Measurements from ENCODE around the gene PWP1. TPM values are rescaled to one million over a fixed set of nuclear protein-coding genes. Genes with fewer than 3 reads are reported as not detected.

The PWP1 gene
- total and polyA plus RNA-seq, 10 of the 15 experiments (the other 5 are each of a cell fraction or from before 2014, with no cell fraction given), result 42.4 to 283 (median 84.6) TPM

DNA sequence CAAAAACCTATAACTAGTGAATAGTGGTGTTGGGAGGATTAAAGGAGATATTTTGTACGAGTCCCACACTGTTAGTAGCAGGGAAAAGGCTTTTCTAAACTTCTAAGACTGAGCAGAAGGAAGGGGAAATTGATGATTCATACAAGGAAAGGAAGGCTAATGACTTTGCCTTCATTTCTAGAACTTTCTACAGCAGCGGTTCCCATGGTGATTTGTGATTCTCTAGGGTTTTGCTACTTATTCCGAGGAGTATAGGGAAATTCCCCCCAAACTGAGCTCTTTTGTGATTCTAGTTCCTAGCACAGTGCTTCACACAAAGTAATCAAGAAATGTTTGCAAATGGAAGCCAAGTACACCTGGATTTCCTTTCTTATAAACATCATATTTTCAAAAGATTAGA lies 23.8 kb upstream of the PWP1 start:
- in situ Hi-C loops (cut with MboI) (no loop called here), intact Hi-C loops (cut with micrococcal nuclease; ENCODE audit: unreplicated experiment) (no loop called here)
- 14% methylated on average over 3 of the region's 3 CpGs for WGBS (ENCODE audit: insufficient coverage, insufficient replicate concordance, low lambda C conversion rate, missing lambda C conversion rate)
- Histone ChIP-seq H3K9ac (ENCODE audit: control insufficient read depth, insufficient read depth, low read length) (no peak overlapping the region), H3K27ac (ENCODE audit: control insufficient read depth, insufficient read depth) (no peak overlapping the region), H3K4me3 (no peak overlapping the region), H4K20me1 (ENCODE audit: control insufficient read depth, insufficient read depth) (no peaks in the 10 kb centered on the region), H3K4me1 (ENCODE audit: control insufficient read depth, insufficient read depth, low read length) (peaks cover 3% of the 10 kb centered on the region; the same call in 1 of the 2 replicates), H3K27me3 (replicated peaks in 1 of 2; ENCODE audit: control insufficient read depth in 2 of 2, insufficient read depth in 2 of 2, low read length in 1 of 2) (no peaks in the 10 kb centered on the region; a peak in 1 of 4 replicates), H3K36me3 (ENCODE audit: control insufficient read depth in 2 of 2, insufficient read depth in 2 of 2, low read length in 1 of 2) (no peaks in the 10 kb centered on the region), H3K79me2 (ENCODE audit: control insufficient read depth, insufficient read depth, low read length) (no peaks in the 10 kb centered on the region), H3K4me2 (ENCODE audit: control insufficient read depth, insufficient read depth) (peak overlapping the region; percentile 22; the same call in 1 of the 2 replicates), H3K9me3 (replicated peaks; ENCODE audit: control insufficient read depth, insufficient read depth, low read length) (no peaks in the 10 kb centered on the region), H2AFZ (ENCODE audit: control insufficient read depth, low read depth, low read length) (no peak overlapping the region)
- BruUV-seq (replicated peaks), result no TSS peak
- ChIA-PET RAD21 (ENCODE audit: unreplicated experiment) (no interaction called here), POLR2A (no interaction called here), SMC1A (ENCODE audit: uncharacterized antibody, unreplicated experiment) (interaction anchor here (1.4 kb wide), 1 partner anchor 17 kb away, joined by 3 read pairs; no protein-coding TSS in a partner anchor), CTCF (interaction anchor here (1.0 to 1.8 kb wide), 3 partner anchors 9 to 14 kb away, joined by 3 to 6 read pairs (median 4); no protein-coding TSS in a partner anchor)
- ATAC-seq (peak; percentile 82), DNase-seq (ENCODE audit: low read depth, low spot score) (peak; percentile 42), FAIRE-seq (no peak)
- TF ChIP-seq, protein P1, sequence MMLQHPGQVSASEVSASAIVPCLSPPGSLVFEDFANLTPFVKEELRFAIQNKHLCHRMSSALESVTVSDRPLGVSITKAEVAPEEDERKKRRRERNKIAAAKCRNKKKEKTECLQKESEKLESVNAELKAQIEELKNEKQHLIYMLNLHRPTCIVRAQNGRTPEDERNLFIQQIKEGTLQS (IDR thresholded peaks at IDR 0.05; ENCODE audit: borderline replicate concordance, extremely low read depth, low read depth, low read length), result no peak
- no peak for TF ChIP-seq EGR1 (IDR thresholded peaks at IDR 0.05; ENCODE audit: borderline replicate concordance in 1 of 2, low read depth in 2 of 2, low read length in 2 of 2)
- TF ChIP-seq SUPT20H (IDR thresholded peaks at IDR 0.05; ENCODE audit: borderline replicate concordance, control insufficient read depth, low read depth, low read length), result no peak
- TF ChIP-seq, protein P2, sequence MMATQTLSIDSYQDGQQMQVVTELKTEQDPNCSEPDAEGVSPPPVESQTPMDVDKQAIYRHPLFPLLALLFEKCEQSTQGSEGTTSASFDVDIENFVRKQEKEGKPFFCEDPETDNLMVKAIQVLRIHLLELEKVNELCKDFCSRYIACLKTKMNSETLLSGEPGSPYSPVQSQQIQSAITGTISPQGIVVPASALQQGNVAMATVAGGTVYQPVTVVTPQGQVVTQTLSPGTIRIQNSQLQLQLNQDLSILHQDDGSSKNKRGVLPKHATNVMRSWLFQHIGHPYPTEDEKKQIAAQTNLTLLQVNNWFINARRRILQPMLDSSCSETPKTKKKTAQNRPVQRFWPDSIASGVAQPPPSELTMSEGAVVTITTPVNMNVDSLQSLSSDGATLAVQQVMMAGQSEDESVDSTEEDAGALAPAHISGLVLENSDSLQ (IDR thresholded peaks at IDR 0.05), result no peak
- TF ChIP-seq HDGF (IDR thresholded peaks at IDR 0.05), result no peak
- TF ChIP-seq, protein P3, sequence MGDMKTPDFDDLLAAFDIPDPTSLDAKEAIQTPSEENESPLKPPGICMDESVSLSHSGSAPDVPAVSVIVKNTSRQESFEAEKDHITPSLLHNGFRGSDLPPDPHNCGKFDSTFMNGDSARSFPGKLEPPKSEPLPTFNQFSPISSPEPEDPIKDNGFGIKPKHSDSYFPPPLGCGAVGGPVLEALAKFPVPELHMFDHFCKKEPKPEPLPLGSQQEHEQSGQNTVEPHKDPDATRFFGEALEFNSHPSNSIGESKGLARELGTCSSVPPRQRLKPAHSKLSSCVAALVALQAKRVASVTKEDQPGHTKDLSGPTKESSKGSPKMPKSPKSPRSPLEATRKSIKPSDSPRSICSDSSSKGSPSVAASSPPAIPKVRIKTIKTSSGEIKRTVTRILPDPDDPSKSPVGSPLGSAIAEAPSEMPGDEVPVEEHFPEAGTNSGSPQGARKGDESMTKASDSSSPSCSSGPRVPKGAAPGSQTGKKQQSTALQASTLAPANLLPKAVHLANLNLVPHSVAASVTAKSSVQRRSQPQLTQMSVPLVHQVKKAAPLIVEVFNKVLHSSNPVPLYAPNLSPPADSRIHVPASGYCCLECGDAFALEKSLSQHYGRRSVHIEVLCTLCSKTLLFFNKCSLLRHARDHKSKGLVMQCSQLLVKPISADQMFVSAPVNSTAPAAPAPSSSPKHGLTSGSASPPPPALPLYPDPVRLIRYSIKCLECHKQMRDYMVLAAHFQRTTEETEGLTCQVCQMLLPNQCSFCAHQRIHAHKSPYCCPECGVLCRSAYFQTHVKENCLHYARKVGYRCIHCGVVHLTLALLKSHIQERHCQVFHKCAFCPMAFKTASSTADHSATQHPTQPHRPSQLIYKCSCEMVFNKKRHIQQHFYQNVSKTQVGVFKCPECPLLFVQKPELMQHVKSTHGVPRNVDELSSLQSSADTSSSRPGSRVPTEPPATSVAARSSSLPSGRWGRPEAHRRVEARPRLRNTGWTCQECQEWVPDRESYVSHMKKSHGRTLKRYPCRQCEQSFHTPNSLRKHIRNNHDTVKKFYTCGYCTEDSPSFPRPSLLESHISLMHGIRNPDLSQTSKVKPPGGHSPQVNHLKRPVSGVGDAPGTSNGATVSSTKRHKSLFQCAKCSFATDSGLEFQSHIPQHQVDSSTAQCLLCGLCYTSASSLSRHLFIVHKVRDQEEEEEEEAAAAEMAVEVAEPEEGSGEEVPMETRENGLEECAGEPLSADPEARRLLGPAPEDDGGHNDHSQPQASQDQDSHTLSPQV (IDR thresholded peaks at IDR 0.05), result no peak
- TF ChIP-seq RCOR1 (conservative IDR thresholded peaks at IDR 0.05; ENCODE audit: low read depth, low read length), result no peak
- TF ChIP-seq JUNB (IDR thresholded peaks at IDR 0.05), result peak; percentile 78
- TF ChIP-seq BCL11A (IDR thresholded peaks at IDR 0.05; ENCODE audit: low read depth, low read length), result 0 out of 2 replicates have a peak, but pooled peaks have one; percentile 35
- TF ChIP-seq, protein P4, sequence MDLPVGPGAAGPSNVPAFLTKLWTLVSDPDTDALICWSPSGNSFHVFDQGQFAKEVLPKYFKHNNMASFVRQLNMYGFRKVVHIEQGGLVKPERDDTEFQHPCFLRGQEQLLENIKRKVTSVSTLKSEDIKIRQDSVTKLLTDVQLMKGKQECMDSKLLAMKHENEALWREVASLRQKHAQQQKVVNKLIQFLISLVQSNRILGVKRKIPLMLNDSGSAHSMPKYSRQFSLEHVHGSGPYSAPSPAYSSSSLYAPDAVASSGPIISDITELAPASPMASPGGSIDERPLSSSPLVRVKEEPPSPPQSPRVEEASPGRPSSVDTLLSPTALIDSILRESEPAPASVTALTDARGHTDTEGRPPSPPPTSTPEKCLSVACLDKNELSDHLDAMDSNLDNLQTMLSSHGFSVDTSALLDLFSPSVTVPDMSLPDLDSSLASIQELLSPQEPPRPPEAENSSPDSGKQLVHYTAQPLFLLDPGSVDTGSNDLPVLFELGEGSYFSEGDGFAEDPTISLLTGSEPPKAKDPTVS (IDR thresholded peaks at IDR 0.05; ENCODE audit: low read depth, low read length), result peak; percentile 95
- peak; percentile 39; the same call in 1 of the 2 replicates for TF ChIP-seq IRF4 (IDR thresholded peaks at IDR 0.05; ENCODE audit: low read depth, low read length)
- TF ChIP-seq RAD21 (IDR thresholded peaks at IDR 0.05; ENCODE audit: insufficient read depth, low read depth, low read length), result no peak
- TF ChIP-seq ATF7 (IDR thresholded peaks at IDR 0.05; ENCODE audit: low read depth), result 0 out of 2 replicates have a peak, but pooled peaks have one; percentile 19
- no peak for TF ChIP-seq MTA2 (IDR thresholded peaks at IDR 0.05; ENCODE audit: low read depth)
- no peak for TF ChIP-seq NR2C2 (IDR thresholded peaks at IDR 0.05; ENCODE audit: borderline replicate concordance, control insufficient read depth, insufficient read length, low read depth)
- TF ChIP-seq, protein P5, sequence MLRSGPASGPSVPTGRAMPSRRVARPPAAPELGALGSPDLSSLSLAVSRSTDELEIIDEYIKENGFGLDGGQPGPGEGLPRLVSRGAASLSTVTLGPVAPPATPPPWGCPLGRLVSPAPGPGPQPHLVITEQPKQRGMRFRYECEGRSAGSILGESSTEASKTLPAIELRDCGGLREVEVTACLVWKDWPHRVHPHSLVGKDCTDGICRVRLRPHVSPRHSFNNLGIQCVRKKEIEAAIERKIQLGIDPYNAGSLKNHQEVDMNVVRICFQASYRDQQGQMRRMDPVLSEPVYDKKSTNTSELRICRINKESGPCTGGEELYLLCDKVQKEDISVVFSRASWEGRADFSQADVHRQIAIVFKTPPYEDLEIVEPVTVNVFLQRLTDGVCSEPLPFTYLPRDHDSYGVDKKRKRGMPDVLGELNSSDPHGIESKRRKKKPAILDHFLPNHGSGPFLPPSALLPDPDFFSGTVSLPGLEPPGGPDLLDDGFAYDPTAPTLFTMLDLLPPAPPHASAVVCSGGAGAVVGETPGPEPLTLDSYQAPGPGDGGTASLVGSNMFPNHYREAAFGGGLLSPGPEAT (IDR thresholded peaks at IDR 0.05; ENCODE audit: low read depth), result no peak

Measured in GM12878 (cell line).